Measurements from ENCODE around the gene GADD45G. TPM values are rescaled to one million over a fixed set of nuclear protein-coding genes. Genes with fewer than 3 reads are reported as not detected.

Gene GADD45G
- total RNA-seq, 1 experiment from 2014 or later = not detected

GRCh38 chr9:89646189-89646939 is 41.6 kb downstream of the GADD45G start:
- BruUV-seq (replicated peaks) = no TSS peak
- no peak for TF ChIP-seq CTCF (IDR thresholded peaks at IDR 0.05; ENCODE audit: unreplicated experiment)
- Mint-ChIP-seq H3K4me3 (ENCODE audit: unreplicated experiment) (no peak overlapping the region), H3K27ac (ENCODE audit: low read depth, unreplicated experiment) (no peak overlapping the region), H3K9me3 (ENCODE audit: unreplicated experiment) (no peaks in the 10 kb centered on the region), H3K4me1 (ENCODE audit: insufficient read depth, unreplicated experiment) (no peaks in the 10 kb centered on the region), H3K36me3 (ENCODE audit: insufficient read depth, unreplicated experiment) (no peaks in the 10 kb centered on the region), H3K27me3 (ENCODE audit: insufficient read depth, unreplicated experiment) (peaks cover 28% of the 10 kb centered on the region)
- POLR2A ChIA-PET = no interaction called here
- intact Hi-C loops (cut with micrococcal nuclease) = no loop called here
- CTCF ChIA-PET = no interaction called here
- DNase-seq (ENCODE audit: unreplicated experiment) = no peak

- H3K27ac Mint-ChIP-seq (ENCODE audit: low read depth, unreplicated experiment) = no peak overlapping the region
- intact Hi-C loops (cut with micrococcal nuclease) = no loop called here
- no peaks in the 10 kb centered on the region for H3K4me1 Mint-ChIP-seq (ENCODE audit: insufficient read depth, unreplicated experiment)
- H3K36me3 Mint-ChIP-seq (ENCODE audit: insufficient read depth, unreplicated experiment) = no peaks in the 10 kb centered on the region
- peaks cover 40% of the 10 kb centered on the region for H3K27me3 Mint-ChIP-seq (ENCODE audit: insufficient read depth, unreplicated experiment)
- TF ChIP-seq CTCF (IDR thresholded peaks at IDR 0.05; ENCODE audit: unreplicated experiment) = no peak
- DNase-seq (ENCODE audit: unreplicated experiment) = no peak
- ChIA-PET POLR2A (interaction anchor here (0.6 kb wide), 1 partner anchor 20 kb away, joined by 3 read pairs; no protein-coding TSS in a partner anchor), CTCF (no interaction called here)
- BruUV-seq (replicated peaks) = no TSS peak
- no peak overlapping the region for H3K4me3 Mint-ChIP-seq (ENCODE audit: unreplicated experiment)
- H3K9me3 Mint-ChIP-seq (ENCODE audit: unreplicated experiment) = no peaks in the 10 kb centered on the region
Observed at GRCh38 chr9:89647366-89648128, 42.7 kb downstream of the GADD45G start.

GRCh38 chr9:89648247-89649000 is 43.6 kb downstream of the GADD45G start:
- DNase-seq (ENCODE audit: unreplicated experiment) = no peak
- Mint-ChIP-seq H3K9me3 (ENCODE audit: unreplicated experiment) (no peaks in the 10 kb centered on the region), H3K4me1 (ENCODE audit: insufficient read depth, unreplicated experiment) (no peaks in the 10 kb centered on the region), H3K27ac (ENCODE audit: low read depth, unreplicated experiment) (no peak overlapping the region), H3K27me3 (ENCODE audit: insufficient read depth, unreplicated experiment) (peaks cover 40% of the 10 kb centered on the region), H3K36me3 (ENCODE audit: insufficient read depth, unreplicated experiment) (no peaks in the 10 kb centered on the region), H3K4me3 (ENCODE audit: unreplicated experiment) (no peak overlapping the region)
- TF ChIP-seq CTCF (IDR thresholded peaks at IDR 0.05; ENCODE audit: unreplicated experiment) = no peak
- POLR2A ChIA-PET = interaction anchor here (0.6 kb wide), 1 partner anchor 21 kb away, joined by 3 read pairs; no protein-coding TSS in a partner anchor
- no TSS peak for BruUV-seq (replicated peaks)
- intact Hi-C loops (cut with micrococcal nuclease) = no loop called here
- CTCF ChIA-PET = no interaction called here
